ENCODE measurements around the gene ANO4. TPM values are rescaled to one million over a fixed set of nuclear protein-coding genes. Genes with fewer than 3 reads are reported as not detected.

ANO4 gene
- total and polyA plus RNA-seq, 2 experiments from 2014 or later = 0.33 to 0.92 TPM

DNA sequence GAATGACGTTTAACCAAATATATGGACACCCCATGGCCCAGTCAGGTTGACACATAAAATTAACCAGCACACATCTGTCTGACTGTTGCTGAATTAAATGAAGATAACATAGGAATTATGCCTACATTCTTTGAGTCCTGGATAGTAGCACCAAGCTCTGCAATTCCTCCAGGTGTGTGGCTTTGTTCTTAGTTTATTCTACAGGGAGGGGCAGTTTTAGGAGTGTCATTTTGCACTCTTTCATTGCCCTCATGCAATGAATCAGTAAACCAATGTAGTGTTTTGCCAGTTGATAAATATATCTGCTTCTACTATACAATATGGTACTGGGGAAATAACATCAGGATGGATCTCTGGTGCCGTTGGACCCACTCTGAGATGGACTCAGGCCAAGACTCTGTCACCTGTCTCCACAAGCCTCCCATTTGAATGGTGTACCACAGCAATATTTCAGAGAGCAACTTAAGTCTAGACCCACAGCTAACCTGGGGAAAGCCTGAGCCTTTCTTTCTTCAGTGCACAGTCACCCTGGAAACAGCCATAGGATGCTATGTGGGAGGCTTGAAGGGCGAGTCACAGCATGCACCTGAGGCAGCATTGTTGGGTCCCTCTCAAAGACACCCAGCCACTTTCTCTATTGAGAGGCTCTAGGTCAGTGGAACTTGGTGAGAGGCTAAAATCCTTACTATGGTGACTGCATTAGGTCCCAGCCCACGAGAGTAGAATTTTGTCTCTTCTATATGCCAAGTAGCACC, 73.2 kb downstream of the ANO4 start:
- no peaks in the 10 kb centered on the region for H3K36me3 ChIP-seq
- H3K4me1 ChIP-seq (ENCODE audit: low read depth) = no peaks in the 10 kb centered on the region
- H3K27ac ChIP-seq = no peak overlapping the region
- H3K9me3 ChIP-seq (ENCODE audit: low read depth) = no peaks in the 10 kb centered on the region
- TF ChIP-seq, protein P1, sequence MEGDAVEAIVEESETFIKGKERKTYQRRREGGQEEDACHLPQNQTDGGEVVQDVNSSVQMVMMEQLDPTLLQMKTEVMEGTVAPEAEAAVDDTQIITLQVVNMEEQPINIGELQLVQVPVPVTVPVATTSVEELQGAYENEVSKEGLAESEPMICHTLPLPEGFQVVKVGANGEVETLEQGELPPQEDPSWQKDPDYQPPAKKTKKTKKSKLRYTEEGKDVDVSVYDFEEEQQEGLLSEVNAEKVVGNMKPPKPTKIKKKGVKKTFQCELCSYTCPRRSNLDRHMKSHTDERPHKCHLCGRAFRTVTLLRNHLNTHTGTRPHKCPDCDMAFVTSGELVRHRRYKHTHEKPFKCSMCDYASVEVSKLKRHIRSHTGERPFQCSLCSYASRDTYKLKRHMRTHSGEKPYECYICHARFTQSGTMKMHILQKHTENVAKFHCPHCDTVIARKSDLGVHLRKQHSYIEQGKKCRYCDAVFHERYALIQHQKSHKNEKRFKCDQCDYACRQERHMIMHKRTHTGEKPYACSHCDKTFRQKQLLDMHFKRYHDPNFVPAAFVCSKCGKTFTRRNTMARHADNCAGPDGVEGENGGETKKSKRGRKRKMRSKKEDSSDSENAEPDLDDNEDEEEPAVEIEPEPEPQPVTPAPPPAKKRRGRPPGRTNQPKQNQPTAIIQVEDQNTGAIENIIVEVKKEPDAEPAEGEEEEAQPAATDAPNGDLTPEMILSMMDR (IDR thresholded peaks at IDR 0.05; ENCODE audit: low read depth, low read length) = no peak
- DNase-seq (ENCODE audit: low read depth in 1 of 2, low spot score in 1 of 2) = no peak
- no peaks in the 10 kb centered on the region for H3K27me3 ChIP-seq
- H3K4me3 ChIP-seq = no peak overlapping the region

DNA sequence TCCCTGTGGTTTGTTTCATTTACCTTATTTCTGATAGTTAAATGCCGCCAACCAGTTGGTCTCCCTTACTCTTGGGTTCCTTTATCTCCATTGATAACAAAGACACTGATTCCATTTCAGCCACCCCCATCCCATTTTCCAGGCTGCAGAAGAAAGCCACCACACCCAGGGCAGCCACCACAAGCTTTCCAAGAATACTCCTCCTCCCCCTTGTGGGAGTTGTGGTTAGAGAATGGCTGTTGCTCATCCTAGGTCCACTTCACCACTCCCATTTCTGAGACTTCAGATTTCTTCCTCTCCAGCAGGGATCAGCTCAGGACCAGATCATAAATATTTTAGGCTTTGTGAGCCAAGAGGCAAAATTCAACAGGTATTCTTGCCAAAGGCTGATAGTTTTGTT, 73.9 kb downstream of the ANO4 start:
- no peak overlapping the region for H3K4me3 ChIP-seq
- TF ChIP-seq, protein P1 (IDR thresholded peaks at IDR 0.05; ENCODE audit: low read depth, low read length) = no peak
- H3K27me3 ChIP-seq = no peaks in the 10 kb centered on the region
- no peaks in the 10 kb centered on the region for H3K9me3 ChIP-seq (ENCODE audit: low read depth)
- H3K27ac ChIP-seq = no peak overlapping the region
- H3K36me3 ChIP-seq = no peaks in the 10 kb centered on the region
- H3K4me1 ChIP-seq (ENCODE audit: low read depth) = no peaks in the 10 kb centered on the region
- DNase-seq (ENCODE audit: low read depth in 1 of 2, low spot score in 1 of 2) = peak in 1 of 2 donors; percentile 34

DNA sequence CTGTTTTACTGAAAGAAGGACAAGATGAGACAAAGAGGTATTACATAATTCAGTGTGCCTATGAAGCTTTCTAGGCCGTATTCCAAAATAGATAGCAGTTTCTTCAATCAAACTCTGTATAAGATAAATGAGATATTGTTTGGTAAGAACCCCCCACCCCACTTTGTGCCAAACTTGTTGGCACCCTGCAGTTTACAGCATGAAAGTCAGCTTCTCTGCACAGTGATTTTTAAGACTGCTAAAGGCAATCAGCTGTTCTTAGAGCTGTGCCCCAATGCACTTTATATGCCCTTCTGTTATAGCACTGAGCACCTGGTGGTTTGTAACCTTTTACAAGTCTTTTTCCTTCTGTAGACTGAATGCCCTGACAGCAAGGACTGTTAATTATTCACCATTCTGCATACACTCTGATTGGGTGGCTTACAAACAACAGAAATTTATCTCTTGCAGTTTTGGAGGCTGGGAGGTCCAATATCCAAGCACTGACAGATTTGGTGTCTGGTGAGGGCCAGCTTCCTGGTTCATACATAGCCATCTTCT, 76.7 kb downstream of the ANO4 start:
- DNase-seq (ENCODE audit: low read depth in 1 of 2, low spot score in 1 of 2) = no peak
- Histone ChIP-seq H3K27ac (no peak overlapping the region), H3K4me3 (no peak overlapping the region), H3K4me1 (ENCODE audit: low read depth) (no peaks in the 10 kb centered on the region), H3K27me3 (no peaks in the 10 kb centered on the region), H3K9me3 (ENCODE audit: low read depth) (no peaks in the 10 kb centered on the region), H3K36me3 (no peaks in the 10 kb centered on the region)
- TF ChIP-seq, protein P1 (IDR thresholded peaks at IDR 0.05; ENCODE audit: low read depth, low read length) = no peak

DNA sequence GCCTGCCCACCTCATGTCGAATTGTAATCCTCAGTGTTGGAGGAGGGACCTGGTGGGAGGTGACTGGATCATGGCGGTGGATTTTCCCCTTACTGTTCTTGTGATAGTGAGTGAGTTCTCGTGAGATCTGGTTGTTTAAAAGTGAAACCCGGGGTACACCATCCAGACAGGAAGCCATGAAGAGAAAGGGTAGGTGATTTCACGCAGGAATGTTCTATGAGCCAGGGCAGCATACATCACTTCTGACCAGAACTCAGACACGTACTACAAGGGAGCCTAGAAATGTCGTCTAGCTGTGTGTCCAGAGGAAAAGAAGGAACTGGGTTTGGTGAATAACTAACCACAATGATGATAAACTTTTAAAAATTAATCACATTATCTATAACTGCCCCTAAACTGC, 80.6 kb downstream of the ANO4 start:
- no peaks in the 10 kb centered on the region for H3K9me3 ChIP-seq (ENCODE audit: low read depth)
- DNase-seq (ENCODE audit: low read depth in 1 of 2, low spot score in 1 of 2) = no peak

DNA sequence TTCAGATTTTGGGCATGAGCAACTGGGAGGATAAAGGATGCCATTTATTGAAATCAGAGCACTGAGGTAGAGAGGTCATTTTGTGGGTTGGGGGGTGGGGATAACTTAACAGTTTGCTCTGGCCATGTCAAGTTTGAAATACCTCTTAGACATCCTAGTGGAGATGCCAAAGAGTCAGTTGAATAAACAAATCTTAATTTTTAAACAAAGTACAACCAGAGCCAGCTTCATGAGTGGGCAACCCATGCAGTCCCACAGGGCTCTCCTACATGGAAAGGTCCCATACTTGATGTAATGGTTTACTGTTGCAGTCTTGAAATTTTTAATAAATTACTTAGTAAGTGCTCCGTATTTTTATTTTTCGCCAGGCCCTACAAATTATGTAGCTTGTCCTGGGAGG, 81.2 kb downstream of the ANO4 start:
- TF ChIP-seq, protein P1 (IDR thresholded peaks at IDR 0.05; ENCODE audit: low read depth, low read length) = no peak
- Histone ChIP-seq H3K4me3 (no peak overlapping the region), H3K9me3 (ENCODE audit: low read depth) (no peaks in the 10 kb centered on the region), H3K27me3 (no peaks in the 10 kb centered on the region), H3K4me1 (ENCODE audit: low read depth) (no peaks in the 10 kb centered on the region), H3K36me3 (no peaks in the 10 kb centered on the region), H3K27ac (no peak overlapping the region)
- no peak for DNase-seq (ENCODE audit: low read depth in 1 of 2, low spot score in 1 of 2)

More for the DNA sequence above, 80.6 kb downstream of the ANO4 start:
- TF ChIP-seq, protein P1 (IDR thresholded peaks at IDR 0.05; ENCODE audit: low read depth, low read length) = no peak
- H3K4me1 ChIP-seq (ENCODE audit: low read depth) = no peaks in the 10 kb centered on the region
- H3K27me3 ChIP-seq = no peaks in the 10 kb centered on the region
- H3K4me3 ChIP-seq = no peak overlapping the region
- no peak overlapping the region for H3K27ac ChIP-seq
- H3K36me3 ChIP-seq = no peaks in the 10 kb centered on the region

Measured in cardiac muscle cell (in vitro differentiated cells and primary cell).